Ovary (tissue), 3 donors: Measurements from ENCODE around the gene KCNQ4.

Source experiments
- CTCF ChIP-seq, 3 donors: fragments of 450-650 bp in 2 of 3; fragments of 200-600 bp in 1 of 3; IDR thresholded peaks; one replicate each; pipeline versions ENCODE4 v1.5.1 to v1.8.0; 2016 to 2022; ENCODE audit warnings: antibody characterized with exemption in 3 of 3, mild to moderate bottlenecking in 1 of 3
- POLR2A ChIP-seq: fragments of 450-650 bp; IDR thresholded peaks from one replicate; pipeline ENCODE4 v1.6.1; 2017; ENCODE audit warnings: antibody characterized with exemption, mild to moderate bottlenecking, moderate library complexity
- donor health status: DM: no; HTN: no; CAD: no.

- no peak for TF ChIP-seq POLR2A
- no peak for TF ChIP-seq CTCF (IDR thresholded peaks at IDR 0.05)
These were observed 34.5 kb upstream of the KCNQ4 start for GRCh38 chr1:40748841-40749718.
